DOHH2 (cell line): ENCODE measurements around the gene TRAK1.

Experiments used
- CTCF ChIP-seq: fragments of 200-600 bp; sonication (generic); IDR thresholded peaks from one replicate; pipeline ENCODE4 v1.5.1; 2014; ENCODE audit warnings: antibody characterized with exemption, mild to moderate bottlenecking, low read depth, low read length; ENCODE audit not compliant: poor library complexity, severe bottlenecking
- EZH2phosphoT487 ChIP-seq: fragments of 200-600 bp; sonication (generic); IDR thresholded peaks from 2 replicates; pipeline ENCODE4 v1.6.1; 2017; ENCODE audit warnings: borderline replicate concordance, mild to moderate bottlenecking, antibody characterized with exemption, low read length, moderate library complexity, mixed read lengths

GRCh38 chr3:42163622-42164244 lies 72.6 kb downstream of the TRAK1 start:
- TF ChIP-seq CTCF (no peak), EZH2phosphoT487 (no peak)
